ENCODE data around the gene LNX1. TPM values are rescaled to one million over a fixed set of nuclear protein-coding genes. Genes with fewer than 3 reads are reported as not detected.
"Not testable (repeated sequence)": the region's sequence is repeated elsewhere in the genome, so short reads cannot be mapped to it uniquely, and the experiment has no call there.

The LNX1 gene
- total and polyA plus RNA-seq, 4 experiments from 2014 or later = 0.44 to 0.78 TPM; not detected in 2

DNA sequence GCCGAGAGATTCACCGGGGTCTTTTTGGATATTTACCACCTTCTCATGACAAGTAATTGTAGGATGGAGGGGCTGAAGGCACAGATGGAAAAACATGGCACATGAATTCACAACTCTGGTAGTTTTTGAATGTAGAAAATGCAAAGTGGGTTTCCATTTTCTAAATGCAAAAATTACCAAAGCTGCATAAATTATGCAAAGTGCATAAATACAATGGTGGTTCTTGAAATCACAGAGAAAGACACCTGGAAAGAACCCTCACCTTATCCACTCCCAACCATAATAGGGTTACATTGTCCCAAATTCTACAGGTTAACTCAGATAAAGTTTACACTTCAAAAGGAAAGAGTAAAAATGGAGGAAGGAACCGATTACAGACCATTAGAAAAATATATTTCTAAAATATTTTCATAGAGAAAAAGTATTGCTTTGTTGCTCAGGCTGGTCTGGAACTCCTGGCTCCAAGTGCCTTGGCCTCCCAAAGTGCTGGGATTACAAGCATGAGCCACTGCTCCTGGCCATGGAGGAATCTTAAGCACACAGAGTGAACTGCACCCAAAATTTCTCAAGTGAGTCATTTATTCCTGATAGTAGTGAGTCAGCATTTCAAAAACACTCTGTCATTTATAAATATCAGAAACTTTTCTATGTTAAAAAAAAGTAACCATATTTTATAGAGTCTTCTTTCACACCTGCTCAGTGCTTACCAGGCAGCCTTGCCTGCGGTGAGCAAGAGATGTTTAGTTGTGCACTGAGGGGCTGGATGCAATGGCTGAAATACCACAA lies 112.4 kb downstream of the LNX1 start:
- Mint-ChIP-seq H3K27ac (no peak overlapping the region), H3K9me3 (peaks cover 0 to 5% (median 2%) of the 10 kb centered on the region in 8 donors), H3K36me3 (no peaks in the 10 kb centered on the region), H3K4me1 (no peaks in the 10 kb centered on the region), H3K4me3 (no peak overlapping the region), H3K27me3 (peaks cover 5 to 9% of the 10 kb centered on the region in 2 donors)
- POLR2A ChIA-PET (ENCODE audit: partially characterized antibody) = no interaction called here
- H3K4me3 ChIP-seq (ENCODE audit: low read length in 2 of 2) = no peak overlapping the region
- H3K9me3 ChIP-seq (ENCODE audit: control insufficient read depth in 1 of 2, low read length in 2 of 2) = no peaks in the 10 kb centered on the region
- no peaks in the 10 kb centered on the region for H3K27me3 ChIP-seq (ENCODE audit: insufficient read depth, low read length)
- no peak overlapping the region for H3K27ac ChIP-seq (ENCODE audit: low read depth, low read length)
- no peak for DNase-seq
- CTCF ChIA-PET (ENCODE audit: partially characterized antibody) = no interaction called here
- no peaks in the 10 kb centered on the region for H3K4me1 ChIP-seq (ENCODE audit: insufficient read depth, low read length)
- intact Hi-C loops (cut with micrococcal nuclease) = no loop called here
- H3K36me3 ChIP-seq (ENCODE audit: insufficient read depth, low read length) = no peaks in the 10 kb centered on the region

DNA sequence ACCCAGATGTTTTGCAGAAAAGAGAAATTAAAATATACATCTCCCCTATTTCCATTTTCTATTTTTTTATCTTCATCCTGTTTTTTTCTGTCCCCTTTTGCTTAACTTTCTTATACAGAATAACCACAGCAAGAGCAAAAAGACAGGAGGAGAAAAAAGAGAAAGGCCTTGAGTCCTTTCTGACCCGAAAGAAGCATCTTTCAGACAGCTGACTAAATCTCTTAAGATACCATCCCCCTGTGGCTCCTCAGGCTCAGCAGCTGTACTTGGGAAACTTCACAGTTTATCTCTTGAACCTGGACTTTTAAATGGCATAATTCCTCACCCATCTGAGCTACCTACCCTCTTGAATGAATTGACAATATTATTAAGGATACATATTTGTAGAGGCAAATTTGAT lies 113.7 kb downstream of the LNX1 start:
- Mint-ChIP-seq H3K27ac (no peak overlapping the region), H3K9me3 (peaks cover 0 to 13% (median 7%) of the 10 kb centered on the region in 8 donors), H3K36me3 (no peaks in the 10 kb centered on the region), H3K4me1 (no peaks in the 10 kb centered on the region), H3K27me3 (peaks cover 5 to 9% of the 10 kb centered on the region in 2 donors), H3K4me3 (no peak overlapping the region)
- no peak overlapping the region for H3K27ac ChIP-seq (ENCODE audit: low read depth, low read length)
- H3K36me3 ChIP-seq (ENCODE audit: insufficient read depth, low read length) = no peaks in the 10 kb centered on the region
- no peak overlapping the region for H3K4me3 ChIP-seq (ENCODE audit: low read length in 2 of 2)
- H3K4me1 ChIP-seq (ENCODE audit: insufficient read depth, low read length) = no peaks in the 10 kb centered on the region
- intact Hi-C loops (cut with micrococcal nuclease) = no loop called here
- ChIA-PET CTCF (ENCODE audit: partially characterized antibody) (no interaction called here), POLR2A (ENCODE audit: partially characterized antibody) (no interaction called here)
- DNase-seq = no peak
- H3K9me3 ChIP-seq (ENCODE audit: control insufficient read depth in 1 of 2, low read length in 2 of 2) = no peaks in the 10 kb centered on the region
- no peaks in the 10 kb centered on the region for H3K27me3 ChIP-seq (ENCODE audit: insufficient read depth, low read length)

DNA sequence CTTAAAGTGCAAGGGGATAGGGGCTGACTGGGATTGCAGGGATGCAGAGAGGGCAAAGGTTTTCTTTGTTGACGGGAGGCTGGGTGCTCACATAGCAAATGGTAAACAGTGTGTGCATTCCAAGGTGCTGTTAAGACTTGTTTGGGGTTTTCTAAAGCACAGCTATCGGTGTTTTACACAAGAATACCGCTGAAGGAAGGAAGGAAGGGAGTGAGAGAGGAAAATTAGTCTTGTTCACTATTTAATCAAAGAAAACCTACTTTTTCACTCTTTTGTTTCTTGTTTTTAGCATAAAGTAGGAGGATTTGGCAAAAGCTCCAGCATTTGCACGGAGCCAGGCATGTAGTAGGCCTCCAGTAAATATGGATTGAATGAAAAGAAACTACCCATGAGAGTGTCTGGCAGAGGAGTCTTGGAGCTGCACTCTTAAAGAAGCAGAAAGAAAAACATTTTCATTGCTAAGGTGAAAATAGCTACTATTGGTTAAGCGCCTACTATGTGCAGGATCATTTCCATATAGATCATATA lies 114.2 kb downstream of the LNX1 start:
- Histone ChIP-seq H3K4me3 (ENCODE audit: low read length in 2 of 2) (no peak overlapping the region), H3K9me3 (ENCODE audit: control insufficient read depth in 1 of 2, low read length in 2 of 2) (no peaks in the 10 kb centered on the region), H3K27me3 (ENCODE audit: insufficient read depth, low read length) (no peaks in the 10 kb centered on the region), H3K36me3 (ENCODE audit: insufficient read depth, low read length) (no peaks in the 10 kb centered on the region), H3K4me1 (ENCODE audit: insufficient read depth, low read length) (no peaks in the 10 kb centered on the region), H3K27ac (ENCODE audit: low read depth, low read length) (no peak overlapping the region)
- no peak overlapping the region for H3K27ac Mint-ChIP-seq
- ChIA-PET CTCF (ENCODE audit: partially characterized antibody) (no interaction called here), POLR2A (ENCODE audit: partially characterized antibody) (no interaction called here)
- intact Hi-C loops (cut with micrococcal nuclease) = no loop called here
- peaks cover 5 to 9% of the 10 kb centered on the region in 2 donors for H3K27me3 Mint-ChIP-seq
- DNase-seq = no peak
- no peak overlapping the region for H3K4me3 Mint-ChIP-seq
- no peaks in the 10 kb centered on the region for H3K4me1 Mint-ChIP-seq
- H3K9me3 Mint-ChIP-seq = peaks cover 0 to 15% (median 9%) of the 10 kb centered on the region in 8 donors
- H3K36me3 Mint-ChIP-seq = no peaks in the 10 kb centered on the region

DNA sequence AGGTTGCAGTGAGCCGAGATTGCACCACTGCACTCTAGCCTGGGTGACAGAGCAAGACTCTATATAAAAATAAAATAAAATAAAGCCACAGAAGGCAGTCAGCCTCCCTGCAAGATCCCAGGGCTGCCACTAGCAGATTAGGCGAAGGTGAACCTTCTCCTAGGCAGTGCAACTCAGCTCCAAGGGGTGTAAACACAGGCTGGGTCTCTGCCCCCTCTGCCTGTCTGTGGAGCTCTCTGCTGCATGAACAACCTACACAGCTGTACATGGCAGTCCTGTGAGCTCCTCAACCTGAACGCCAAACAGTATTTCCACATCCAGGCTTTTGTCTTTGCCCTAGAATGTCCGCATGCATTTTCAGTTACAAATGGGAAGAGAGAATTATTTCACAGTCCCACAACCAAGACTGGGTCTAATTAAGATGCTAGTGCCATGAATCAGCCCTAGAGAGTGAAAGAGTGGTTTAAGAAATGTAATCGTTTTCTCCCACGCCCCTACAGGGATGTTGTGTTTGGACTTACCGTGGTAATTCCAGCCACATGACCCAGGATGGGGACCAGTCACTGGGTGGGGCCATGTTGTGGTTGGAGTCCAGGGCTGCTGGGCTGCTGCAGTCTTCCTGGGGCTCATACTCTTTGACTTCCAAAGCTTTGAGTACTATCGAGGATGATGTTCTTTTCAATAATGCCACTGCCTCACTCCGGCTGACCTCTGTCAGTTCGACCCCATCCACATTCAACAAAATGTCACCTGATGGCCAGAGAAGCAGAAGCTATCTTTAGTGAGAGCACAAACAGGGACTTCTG lies 114.9 kb downstream of the LNX1 start:
- Histone ChIP-seq H3K27ac (ENCODE audit: low read depth, low read length) (no peak overlapping the region), H3K4me1 (ENCODE audit: insufficient read depth, low read length) (no peaks in the 10 kb centered on the region), H3K9me3 (ENCODE audit: control insufficient read depth in 1 of 2, low read length in 2 of 2) (no peaks in the 10 kb centered on the region), H3K36me3 (ENCODE audit: insufficient read depth, low read length) (no peaks in the 10 kb centered on the region), H3K4me3 (ENCODE audit: low read length in 2 of 2) (no peak overlapping the region), H3K27me3 (ENCODE audit: insufficient read depth, low read length) (no peaks in the 10 kb centered on the region)
- no peak overlapping the region for H3K4me3 Mint-ChIP-seq
- POLR2A ChIA-PET (ENCODE audit: partially characterized antibody) = no interaction called here
- no peak for DNase-seq
- peaks cover 0 to 17% (median 11%) of the 10 kb centered on the region in 8 donors for H3K9me3 Mint-ChIP-seq
- CTCF ChIA-PET (ENCODE audit: partially characterized antibody) = no interaction called here
- H3K36me3 Mint-ChIP-seq = no peaks in the 10 kb centered on the region
- H3K27ac Mint-ChIP-seq = no peak overlapping the region
- H3K27me3 Mint-ChIP-seq = peaks cover 0 to 9% of the 10 kb centered on the region in 2 donors
- intact Hi-C loops (cut with micrococcal nuclease) = no loop called here
- no peaks in the 10 kb centered on the region for H3K4me1 Mint-ChIP-seq

DNA sequence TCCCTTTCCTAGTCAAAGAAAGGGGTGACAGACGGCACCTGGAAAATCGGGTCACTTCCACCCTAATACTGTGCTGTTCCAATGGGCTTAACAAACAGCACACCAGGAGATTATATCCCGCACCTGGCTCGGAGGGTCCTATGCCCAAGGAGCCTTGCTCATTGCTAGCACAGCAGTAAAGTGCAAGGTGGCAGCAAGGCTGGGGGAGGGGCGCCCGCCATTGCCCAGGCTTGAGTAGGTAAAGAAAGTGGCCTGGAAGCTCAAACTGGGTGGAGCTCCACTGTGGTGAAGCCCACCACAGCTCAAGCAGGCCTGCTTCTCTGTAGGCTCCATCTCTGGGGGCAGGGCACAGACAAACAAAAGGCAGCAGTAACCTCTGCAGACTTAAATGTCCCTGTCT lies 124.7 kb downstream of the LNX1 start:
- POLR2A ChIA-PET (ENCODE audit: partially characterized antibody); H3K4me1 ChIP-seq (ENCODE audit: insufficient read depth, low read length); CTCF ChIA-PET (ENCODE audit: partially characterized antibody); H3K4me3 Mint-ChIP-seq; H3K27me3 ChIP-seq (ENCODE audit: insufficient read depth, low read length); H3K36me3 ChIP-seq (ENCODE audit: insufficient read depth, low read length); H3K9me3 ChIP-seq (ENCODE audit: control insufficient read depth in 1 of 2, low read length in 2 of 2); DNase-seq; intact Hi-C loops (cut with micrococcal nuclease); H3K27ac ChIP-seq (ENCODE audit: low read depth, low read length); H3K27ac Mint-ChIP-seq; H3K4me3 ChIP-seq (ENCODE audit: low read length in 2 of 2); H3K4me1 Mint-ChIP-seq; H3K27me3 Mint-ChIP-seq: not testable (repeated sequence)
- Mint-ChIP-seq H3K36me3 (peaks cover 18 to 27% of the 10 kb centered on the region in 2 donors), H3K9me3 (peaks cover 2 to 48% (median 38%) of the 10 kb centered on the region in 8 donors)

DNA sequence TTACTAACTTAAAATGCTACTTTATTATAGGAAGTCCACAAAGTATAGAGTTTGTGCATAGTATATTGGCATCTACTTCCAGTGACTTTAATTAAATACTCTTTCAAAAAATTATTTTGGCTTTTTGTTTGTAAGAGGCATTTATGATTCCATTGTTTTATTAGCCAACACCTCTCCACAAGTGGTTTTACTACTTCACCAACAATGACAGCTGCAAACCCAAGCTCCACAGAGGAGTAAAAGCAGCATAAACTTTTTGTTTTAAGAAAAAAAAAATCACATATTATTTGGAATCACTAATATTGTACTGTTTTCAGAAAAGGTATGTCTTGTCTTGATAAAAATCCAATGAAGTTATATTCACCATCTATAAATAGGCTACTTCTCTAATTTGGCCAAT lies 125.4 kb downstream of the LNX1 start:
- Mint-ChIP-seq H3K9me3 (peaks cover 2 to 44% (median 34%) of the 10 kb centered on the region in 8 donors), H3K4me1 (no peaks in the 10 kb centered on the region), H3K36me3 (peaks cover 24 to 34% of the 10 kb centered on the region in 2 donors), H3K27me3 (no peaks in the 10 kb centered on the region), H3K27ac (no peak overlapping the region), H3K4me3 (no peak overlapping the region)
- intact Hi-C loops (cut with micrococcal nuclease) = no loop called here
- DNase-seq = no peak
- Histone ChIP-seq H3K27ac (ENCODE audit: low read depth, low read length) (no peak overlapping the region), H3K9me3 (ENCODE audit: control insufficient read depth in 1 of 2, low read length in 2 of 2) (no peaks in the 10 kb centered on the region), H3K4me3 (ENCODE audit: low read length in 2 of 2) (no peak overlapping the region), H3K4me1 (ENCODE audit: insufficient read depth, low read length) (no peaks in the 10 kb centered on the region), H3K27me3 (ENCODE audit: insufficient read depth, low read length) (no peaks in the 10 kb centered on the region), H3K36me3 (ENCODE audit: insufficient read depth, low read length) (peaks cover 5% of the 10 kb centered on the region)
- ChIA-PET POLR2A (ENCODE audit: partially characterized antibody) (no interaction called here), CTCF (ENCODE audit: partially characterized antibody) (no interaction called here)

DNA sequence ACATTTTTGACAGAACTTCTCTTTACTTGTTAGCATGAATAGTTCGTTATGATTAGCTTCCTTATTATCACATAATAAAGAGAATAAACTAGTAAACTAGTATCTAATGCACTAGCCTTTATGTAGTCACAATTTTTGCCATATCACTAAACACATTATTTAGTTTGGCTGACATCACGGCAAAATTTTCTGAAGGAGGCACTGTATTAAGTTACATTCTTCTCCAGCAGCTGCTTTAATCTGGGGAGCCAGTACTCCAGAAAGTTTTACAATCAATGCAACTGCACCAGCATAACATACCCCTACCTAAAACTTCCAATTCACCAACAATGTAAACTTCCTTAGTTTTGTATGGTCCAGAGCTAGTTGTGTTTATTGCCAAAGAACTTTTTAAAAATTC lies 126.0 kb downstream of the LNX1 start:
- Histone ChIP-seq H3K9me3 (ENCODE audit: control insufficient read depth in 1 of 2, low read length in 2 of 2) (no peaks in the 10 kb centered on the region), H3K4me3 (ENCODE audit: low read length in 2 of 2) (no peak overlapping the region), H3K36me3 (ENCODE audit: insufficient read depth, low read length) (peaks cover 6% of the 10 kb centered on the region), H3K27ac (ENCODE audit: low read depth, low read length) (no peak overlapping the region), H3K27me3 (ENCODE audit: insufficient read depth, low read length) (no peaks in the 10 kb centered on the region), H3K4me1 (ENCODE audit: insufficient read depth, low read length) (no peaks in the 10 kb centered on the region)
- peaks cover 28 to 38% of the 10 kb centered on the region in 2 donors for H3K36me3 Mint-ChIP-seq
- no peak for DNase-seq
- H3K9me3 Mint-ChIP-seq = peaks cover 2 to 38% (median 31%) of the 10 kb centered on the region in 8 donors
- ChIA-PET CTCF (ENCODE audit: partially characterized antibody) (no interaction called here), POLR2A (ENCODE audit: partially characterized antibody) (no interaction called here)
- intact Hi-C loops (cut with micrococcal nuclease) = no loop called here
- no peaks in the 10 kb centered on the region for H3K27me3 Mint-ChIP-seq
- no peak overlapping the region for H3K4me3 Mint-ChIP-seq
- no peak overlapping the region for H3K27ac Mint-ChIP-seq
- H3K4me1 Mint-ChIP-seq = no peaks in the 10 kb centered on the region

Data from CD4-positive, alpha-beta memory T cell (primary cell).